GM12874 (cell line): Measurements from ENCODE around the gene RIIAD1.

Source experiments
- CTCF ChIP-seq: IDR thresholded peaks from 2 replicates; pipeline ENCODE4 v1.5.1; 2011; ENCODE audit warnings: low read depth, mild to moderate bottlenecking, control low read depth, low read length, moderate library complexity; ENCODE audit not compliant: insufficient read depth

Gene RIIAD1

DNA sequence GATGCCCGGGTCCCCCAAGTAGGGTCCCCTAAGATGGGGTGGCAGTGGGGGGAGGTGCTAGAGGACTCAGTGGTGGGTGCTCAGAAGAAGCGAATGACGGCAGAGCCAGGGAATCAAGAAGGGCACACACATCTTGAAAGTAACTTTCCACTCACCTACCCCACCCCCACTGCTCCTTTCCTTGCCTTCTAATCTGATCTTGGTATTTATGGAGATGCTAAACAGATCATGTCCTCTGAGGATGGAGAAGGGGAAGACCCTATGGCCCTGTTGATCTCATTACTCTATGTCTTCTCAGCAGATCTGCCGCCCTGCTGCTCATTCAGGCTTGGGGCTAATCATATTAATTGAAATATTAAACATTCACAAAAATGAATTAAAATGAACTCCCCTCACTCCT, 2.7 kb upstream of the RIIAD1 start:
- no peak for TF ChIP-seq CTCF

GRCh38 chr1:151720125-151720524, 1.2 kb upstream of the RIIAD1 start:
- no peak for TF ChIP-seq CTCF

- TF ChIP-seq CTCF: no peak
Measured at GRCh38 chr1:151720554-151720953, 768 bp upstream of the RIIAD1 start.

DNA sequence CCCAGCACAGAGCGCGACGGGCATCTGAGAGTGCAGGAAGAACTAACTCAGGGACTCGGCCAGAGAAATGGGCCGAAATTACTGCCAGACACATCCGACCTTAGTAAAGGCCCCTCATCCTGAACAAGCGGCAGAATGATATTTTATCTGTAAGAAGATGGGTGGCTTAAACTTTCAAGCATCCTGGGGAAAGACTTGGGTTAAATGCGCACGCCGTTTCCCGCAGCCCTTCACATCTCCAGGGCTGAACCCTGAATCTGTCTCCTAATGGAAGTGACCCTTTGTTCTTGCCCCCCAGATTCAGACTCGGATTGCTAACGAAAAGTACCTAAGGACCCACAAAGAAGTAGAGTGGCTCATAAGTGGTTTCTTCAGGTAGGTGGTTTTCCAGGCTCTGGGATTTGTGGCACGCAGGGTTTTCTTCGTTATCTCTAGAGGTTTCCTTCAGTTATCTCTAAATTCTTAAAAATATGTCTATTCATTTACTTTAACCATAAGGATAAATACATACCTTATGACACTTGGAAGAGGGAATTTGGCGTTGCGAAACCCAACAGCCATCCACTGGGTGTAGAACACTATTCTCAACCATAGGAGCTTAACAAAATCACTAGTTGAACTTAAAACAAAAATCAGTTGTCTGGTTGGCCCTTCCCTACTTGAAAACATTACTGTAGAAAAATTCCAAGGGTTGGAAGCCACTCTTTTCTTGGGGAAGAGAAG, 627 bp downstream of the RIIAD1 start:
- no peak for TF ChIP-seq CTCF

GRCh38 chr1:151723726-151724370, 2.5 kb downstream of the RIIAD1 start:
- no peak for TF ChIP-seq CTCF

DNA sequence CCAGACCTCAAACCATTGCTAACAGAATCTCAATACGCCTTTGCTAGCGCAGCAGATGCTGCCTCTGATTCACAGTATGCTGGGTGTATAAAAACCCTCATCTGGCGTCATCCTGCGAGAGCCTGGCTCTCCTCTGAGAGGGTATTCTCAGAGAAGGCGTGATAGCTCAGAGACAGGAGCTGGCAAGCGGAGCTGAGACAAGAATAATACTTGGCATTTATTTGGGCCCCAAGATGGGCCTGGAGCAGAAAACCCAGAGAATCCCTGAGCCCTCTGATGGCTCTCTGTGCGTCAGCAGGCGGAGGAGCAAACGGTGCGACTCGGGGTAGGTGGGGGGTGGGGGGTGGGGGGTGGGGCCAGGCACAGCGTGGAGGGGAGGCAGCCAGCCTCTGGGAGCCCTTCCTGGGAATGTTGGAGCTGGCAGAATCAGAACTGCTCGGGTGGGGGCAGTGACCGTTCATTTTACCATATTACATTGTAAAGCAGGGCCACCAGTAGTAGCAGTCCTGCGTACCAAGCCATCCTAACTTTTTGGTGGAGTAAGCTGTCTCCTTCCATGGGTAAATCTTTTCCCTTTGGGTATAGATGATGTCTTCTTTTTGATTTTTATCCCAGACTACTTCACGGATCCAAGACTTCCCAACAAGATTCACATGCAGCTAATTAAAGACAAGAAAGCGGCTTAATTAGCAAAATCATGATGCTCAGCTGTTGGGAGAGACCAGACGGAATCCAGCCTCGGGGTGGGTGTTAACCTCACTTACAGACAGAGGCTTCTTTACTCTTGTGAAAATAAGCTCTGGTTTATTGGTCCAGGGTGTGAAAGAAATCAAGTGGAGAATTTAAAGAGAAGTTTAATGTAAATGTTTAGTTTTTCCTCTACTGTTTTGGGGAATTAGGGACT, 7.1 kb downstream of the RIIAD1 start:
- TF ChIP-seq CTCF: no peak
